Measurements from ENCODE around the gene TMEM132A. TPM values are rescaled to one million over a fixed set of nuclear protein-coding genes. Genes with fewer than 3 reads are reported as not detected.

The TMEM132A gene, protein sequence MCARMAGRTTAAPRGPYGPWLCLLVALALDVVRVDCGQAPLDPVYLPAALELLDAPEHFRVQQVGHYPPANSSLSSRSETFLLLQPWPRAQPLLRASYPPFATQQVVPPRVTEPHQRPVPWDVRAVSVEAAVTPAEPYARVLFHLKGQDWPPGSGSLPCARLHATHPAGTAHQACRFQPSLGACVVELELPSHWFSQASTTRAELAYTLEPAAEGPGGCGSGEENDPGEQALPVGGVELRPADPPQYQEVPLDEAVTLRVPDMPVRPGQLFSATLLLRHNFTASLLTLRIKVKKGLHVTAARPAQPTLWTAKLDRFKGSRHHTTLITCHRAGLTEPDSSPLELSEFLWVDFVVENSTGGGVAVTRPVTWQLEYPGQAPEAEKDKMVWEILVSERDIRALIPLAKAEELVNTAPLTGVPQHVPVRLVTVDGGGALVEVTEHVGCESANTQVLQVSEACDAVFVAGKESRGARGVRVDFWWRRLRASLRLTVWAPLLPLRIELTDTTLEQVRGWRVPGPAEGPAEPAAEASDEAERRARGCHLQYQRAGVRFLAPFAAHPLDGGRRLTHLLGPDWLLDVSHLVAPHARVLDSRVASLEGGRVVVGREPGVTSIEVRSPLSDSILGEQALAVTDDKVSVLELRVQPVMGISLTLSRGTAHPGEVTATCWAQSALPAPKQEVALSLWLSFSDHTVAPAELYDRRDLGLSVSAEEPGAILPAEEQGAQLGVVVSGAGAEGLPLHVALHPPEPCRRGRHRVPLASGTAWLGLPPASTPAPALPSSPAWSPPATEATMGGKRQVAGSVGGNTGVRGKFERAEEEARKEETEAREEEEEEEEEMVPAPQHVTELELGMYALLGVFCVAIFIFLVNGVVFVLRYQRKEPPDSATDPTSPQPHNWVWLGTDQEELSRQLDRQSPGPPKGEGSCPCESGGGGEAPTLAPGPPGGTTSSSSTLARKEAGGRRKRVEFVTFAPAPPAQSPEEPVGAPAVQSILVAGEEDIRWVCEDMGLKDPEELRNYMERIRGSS
- total RNA-seq, result 4.9 TPM
- long read RNA-seq, partial matches to known transcripts, result 9 of 14 reads
- long read RNA-seq, other reads (novel, unspliced or antisense), result 4 of 14 reads

DNA sequence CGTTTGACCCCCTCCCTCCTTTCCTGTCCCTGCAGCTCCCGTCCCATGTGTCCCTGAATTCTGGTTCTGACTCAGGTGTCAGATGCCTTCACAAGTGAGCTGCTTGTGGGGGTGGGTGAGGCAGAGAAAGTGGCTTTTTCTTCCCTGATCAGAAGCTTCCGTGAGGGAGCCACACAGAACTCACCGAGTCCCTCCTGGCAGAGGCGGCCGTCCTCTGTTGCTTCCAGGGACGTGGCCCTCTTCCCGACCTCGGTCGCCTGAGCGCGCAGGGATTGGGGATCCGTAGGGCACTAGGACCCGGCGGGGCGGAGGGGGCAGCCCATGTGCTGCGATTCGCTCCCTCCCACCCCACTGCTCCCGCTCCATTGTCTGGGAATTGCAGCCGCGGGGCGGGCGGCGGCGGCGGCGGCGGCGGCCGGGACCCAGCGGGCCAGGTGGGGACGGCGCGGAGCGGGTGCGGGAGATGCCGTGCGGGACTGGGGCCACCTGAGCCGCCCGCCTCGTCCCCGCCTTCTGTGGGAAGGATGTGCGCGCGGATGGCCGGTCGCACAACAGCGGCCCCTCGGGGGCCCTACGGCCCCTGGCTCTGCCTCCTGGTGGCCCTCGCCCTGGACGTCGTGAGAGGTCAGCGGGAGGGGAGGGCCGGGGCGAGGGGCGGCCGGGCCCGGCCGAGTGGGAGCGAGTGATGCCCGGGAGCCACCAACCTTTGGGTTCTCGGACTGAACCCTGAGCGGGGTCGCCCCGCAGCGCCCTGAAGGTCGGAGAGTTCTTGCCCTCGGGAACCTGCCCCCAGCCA, at the start of gene TMEM132A:
Gene TMEM132A, plus strand, starts transcription at position 351 of the 796 bp plus-strand sequence. Its CDS starts 174 bp downstream, at position 525.
- intact Hi-C loops (cut with DNase I), result no loop called here

GRCh38 chr11:60875366-60876167, 48.7 kb upstream of the TMEM132A start:
- DNase-seq (ENCODE audit: low spot score), result no peak
- intact Hi-C loops (cut with DNase I), result no loop called here

More for the DNA sequence above, at the start of gene TMEM132A:
- peak; percentile 88 for DNase-seq (ENCODE audit: low spot score)

- intact Hi-C loops (cut with DNase I), result no loop called here
- no peak for DNase-seq (ENCODE audit: low spot score)
Measured at GRCh38 chr11:60876168-60876485, 48.1 kb upstream of the TMEM132A start.

GRCh38 chr11:60878245-60879101, 45.8 kb upstream of the TMEM132A start:
- intact Hi-C loops (cut with DNase I), result no loop called here
- no peak for DNase-seq (ENCODE audit: low spot score)

GRCh38 chr11:60879104-60879503, 45.2 kb upstream of the TMEM132A start:
- DNase-seq (ENCODE audit: low spot score), result no peak
- intact Hi-C loops (cut with DNase I), result no loop called here

DNA sequence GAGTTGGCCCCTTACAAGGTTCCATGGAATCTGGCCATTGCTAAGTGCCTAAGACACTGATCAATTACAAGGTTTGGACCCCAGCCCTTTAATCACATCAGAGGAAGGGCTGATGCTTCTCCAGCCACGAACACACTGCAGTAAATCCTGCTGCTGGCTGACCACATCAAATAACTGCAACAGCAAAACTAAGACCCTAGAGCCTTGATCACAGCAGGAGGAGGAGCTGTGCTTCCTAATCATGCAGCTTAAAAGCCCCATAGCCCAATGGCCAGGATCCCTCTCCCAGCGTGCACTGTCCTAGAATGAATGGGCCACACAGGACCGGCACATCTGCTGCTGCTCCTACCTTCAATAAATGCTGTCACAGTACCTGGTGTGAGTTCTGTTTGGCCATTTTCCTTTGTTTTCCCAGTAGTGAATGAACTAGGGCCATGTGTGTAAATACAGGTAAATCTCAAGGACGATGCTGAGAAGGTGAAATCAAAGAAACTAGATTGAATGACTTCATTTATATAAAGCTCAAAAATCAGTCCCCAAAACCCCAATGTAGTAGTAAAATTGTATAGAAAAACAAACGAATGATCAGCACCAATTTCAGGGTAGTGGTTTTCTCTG, 44.2 kb upstream of the TMEM132A start:
- no peak for DNase-seq (ENCODE audit: low spot score)
- intact Hi-C loops (cut with DNase I), result no loop called here

- intact Hi-C loops (cut with DNase I), result no loop called here
- no peak for DNase-seq (ENCODE audit: low spot score)
Measured at GRCh38 chr11:60880643-60881282, 43.5 kb upstream of the TMEM132A start.

DNA sequence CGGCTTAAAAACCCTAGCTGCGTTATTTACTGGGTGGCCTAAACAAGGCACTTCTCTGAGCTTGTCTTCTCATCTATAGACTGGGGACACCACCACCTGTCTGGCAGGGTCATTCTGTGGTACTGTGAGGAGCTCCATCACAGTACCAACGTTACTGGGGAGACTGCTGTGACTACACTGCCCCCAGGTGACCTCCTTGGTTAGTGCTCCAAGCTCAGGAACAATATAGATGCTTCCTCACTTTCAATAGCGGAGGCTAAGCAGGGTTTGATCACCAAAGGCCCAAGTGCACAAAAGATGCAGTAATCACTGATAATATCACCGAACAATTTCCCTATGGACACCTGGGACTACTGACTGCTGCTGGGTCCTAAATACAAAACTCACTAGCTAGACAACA, 36.7 kb upstream of the TMEM132A start:
- intact Hi-C loops (cut with DNase I), result loop anchor here (2.0 to 5.0 kb wide), 2 partner anchors 57 to 110 kb away; no protein-coding TSS in a partner anchor
- DNase-seq (ENCODE audit: low spot score), result no peak

GRCh38 chr11:60889869-60890311, 34.4 kb upstream of the TMEM132A start:
- intact Hi-C loops (cut with DNase I), result loop anchor here (5.0 kb wide), 1 partner anchor 113 kb away; no protein-coding TSS in a partner anchor
- no peak for DNase-seq (ENCODE audit: low spot score)

DNA sequence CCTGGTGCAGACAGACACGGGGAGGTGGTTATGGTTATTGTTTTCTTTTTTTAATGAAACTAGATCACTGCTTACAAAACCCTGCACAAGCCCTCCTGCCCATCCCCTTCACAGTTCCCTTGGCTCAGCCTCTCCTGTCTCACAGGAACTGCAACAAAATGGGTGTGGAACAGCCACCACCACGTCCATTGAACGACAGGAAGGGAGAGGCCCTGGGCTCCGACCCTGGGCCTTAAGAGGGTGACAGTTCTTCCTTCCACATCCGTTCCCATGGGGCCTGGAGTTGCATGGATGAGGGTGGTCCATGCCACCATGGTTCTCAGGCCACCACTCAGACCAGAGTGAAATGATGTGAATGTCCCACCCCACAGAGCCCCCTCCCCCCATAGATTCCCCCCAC, 33.6 kb upstream of the TMEM132A start:
- intact Hi-C loops (cut with DNase I), result no loop called here
- DNase-seq (ENCODE audit: low spot score), result no peak

GRCh38 chr11:60891103-60891741, 33.0 kb upstream of the TMEM132A start:
- DNase-seq (ENCODE audit: low spot score), result no peak
- intact Hi-C loops (cut with DNase I), result no loop called here

GRCh38 chr11:60895687-60896086, 28.6 kb upstream of the TMEM132A start:
- no peak for DNase-seq (ENCODE audit: low spot score)
- intact Hi-C loops (cut with DNase I), result loop anchor here (5.0 kb wide), 1 partner anchor 113 kb away; no protein-coding TSS in a partner anchor

DNA sequence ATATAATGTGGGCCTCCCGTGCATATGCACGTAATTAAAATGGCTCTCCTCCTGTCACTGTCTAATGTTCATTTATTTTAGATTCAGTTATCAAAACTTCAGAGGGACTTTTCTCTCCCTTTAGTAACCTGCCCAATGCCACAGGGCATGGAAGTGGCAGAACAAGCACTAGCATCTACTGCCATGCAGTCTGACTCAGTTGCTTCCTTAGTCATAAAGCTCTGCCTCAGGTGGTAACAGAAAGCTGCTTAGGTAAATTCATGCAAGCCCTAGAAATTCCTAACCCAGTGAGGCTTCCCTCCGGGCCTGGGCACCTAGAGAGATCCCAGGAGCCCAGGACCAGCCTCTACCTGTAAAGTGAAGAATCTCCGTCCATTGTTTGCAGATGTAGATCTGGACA, 26.8 kb upstream of the TMEM132A start:
- intact Hi-C loops (cut with DNase I), result loop anchor here (5.0 kb wide), 1 partner anchor 115 kb away; no protein-coding TSS in a partner anchor
- no peak for DNase-seq (ENCODE audit: low spot score)

DNA sequence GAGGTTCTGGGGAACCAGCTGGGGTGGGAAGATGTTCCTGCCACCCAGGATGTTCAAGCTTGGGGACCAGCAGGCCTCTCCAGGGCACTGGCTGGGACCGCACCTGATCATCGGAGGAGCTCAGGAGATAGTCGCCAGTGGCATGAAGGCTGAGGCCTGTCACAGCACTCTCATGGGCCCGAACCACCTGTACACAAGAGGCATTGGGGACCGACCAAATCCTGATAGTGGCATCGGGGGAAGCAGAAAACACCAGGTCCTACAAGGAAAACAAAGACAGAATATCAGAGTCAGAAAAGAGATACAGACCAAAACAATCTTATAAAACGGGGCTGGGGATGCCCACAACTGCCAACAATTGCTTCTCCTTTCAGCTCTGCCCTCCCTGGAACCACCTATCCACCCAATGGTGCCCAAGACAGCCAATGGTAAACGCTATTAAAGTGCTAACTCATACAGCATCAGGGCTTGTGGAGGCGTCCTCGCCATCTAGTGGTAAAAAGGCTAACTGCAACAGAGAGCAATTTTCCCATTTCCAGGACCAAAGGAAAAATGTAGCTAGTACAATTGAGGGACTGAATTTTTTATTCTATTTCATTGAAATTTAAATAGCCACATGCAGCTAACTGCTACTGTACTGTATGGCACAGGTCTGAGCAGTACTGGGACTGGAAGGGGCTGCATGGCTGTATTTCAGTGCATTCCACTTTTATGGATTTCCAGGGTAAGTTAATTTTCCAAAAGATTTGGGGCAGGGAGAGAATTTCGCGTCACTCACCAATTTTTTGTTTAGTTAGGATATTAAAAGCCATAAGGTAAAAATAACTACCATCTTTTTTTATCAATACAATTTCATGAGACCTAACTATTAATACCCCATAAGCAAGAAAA, 25.0 kb upstream of the TMEM132A start:
- DNase-seq (ENCODE audit: low spot score), result no peak
- intact Hi-C loops (cut with DNase I), result loop anchor here (2.0 to 5.0 kb wide), 2 partner anchors 68 to 117 kb away; no protein-coding TSS in a partner anchor

- DNase-seq (ENCODE audit: low spot score), result no peak
Measured at GRCh38 chr11:60899977-60900376, 24.3 kb upstream of the TMEM132A start.

More at GRCh38 chr11:60899977-60900376, 24.3 kb upstream of the TMEM132A start:
- intact Hi-C loops (cut with DNase I), result loop anchor here (2.0 to 5.0 kb wide), 2 partner anchors 69 to 118 kb away; no protein-coding TSS in a partner anchor
